Spinal cord (tissue), 10 donors: ENCODE data around the gene PNMA6A. TPM values are rescaled to one million over a fixed set of nuclear protein-coding genes. Genes with fewer than 3 reads are reported as not detected.
"Not testable (repeated sequence)": the region's sequence is repeated elsewhere in the genome, so short reads cannot be mapped to it uniquely, and the experiment has no call there.

Source experiments
- DNase-seq, 6 donors: peaks; one replicate each; pipeline versions ENCODE4 v3.0.0 to v3.0.0-alpha.2; 2013 to 2015; ENCODE audit warnings: low spot score in 6 of 6, low read depth in 4 of 6
- H3K27ac ChIP-seq: one replicate; pipeline ENCODE4 v1.5.1; 2013; ENCODE audit warnings: low read depth, low read length, control low read depth
- H3K27me3 ChIP-seq: one replicate; pipeline ENCODE4 v1.6.1; 2013; ENCODE audit warnings: low read length; ENCODE audit not compliant: control insufficient read depth, insufficient read depth
- H3K36me3 ChIP-seq: one replicate; pipeline ENCODE4 v1.6.1; 2013; ENCODE audit warnings: low read length; ENCODE audit not compliant: control insufficient read depth, insufficient read depth
- H3K4me1 ChIP-seq: one replicate; pipeline ENCODE4 v1.6.1; 2013; ENCODE audit warnings: low read length; ENCODE audit not compliant: control insufficient read depth, insufficient read depth
- H3K4me3 ChIP-seq: one replicate; pipeline ENCODE4 v1.5.1; 2013; ENCODE audit warnings: low read depth, low read length, control low read depth
- H3K9me3 ChIP-seq: one replicate; pipeline ENCODE4 v1.6.1; 2013; ENCODE audit warnings: low read length; ENCODE audit not compliant: control insufficient read depth, insufficient read depth
- WGBS: methylation state at CpG from one replicate; pipeline ENCODE4 v1.1.5; 2013; ENCODE audit warnings: missing lambda C conversion rate; ENCODE audit not compliant: insufficient coverage; 5-methylcytosine and 5-hydroxymethylcytosine counted together
- polyA plus RNA-seq, 2 donors: library from polyadenylated mRNA; unstranded; fragments of 120-200 nt; gene quantifications; one replicate each; pipeline ENCODE4 v1.2.1, GENCODE V29; 2013; ENCODE audit not compliant: insufficient read length in 2 of 2
- total RNA-seq, 2 donors: library from RNA; depleted of rRNA in 1 of 2; stranded (reverse); fragments of 120-200 nt in 1 of 2; fragments of >200 nt in 1 of 2; gene quantifications; one replicate each; pipeline versions ENCODE4 v1.2.3 to v1.2.4, GENCODE V29; 2013 to 2014
- donor health status: healthy.

The PNMA6A gene
- total and polyA plus RNA-seq, 4 donors: 16.3 to 47.1 (median 31.2) TPM

GRCh38 chrX:153055871-153056749, 16.1 kb upstream of the PNMA6A start, which contains the start of gene PNMA3:
Gene PNMA3 (plus strand): TSS chrX:153056470. CDS start chrX:153057056, 586 bp downstream.
- peak within 1 kb of the TSS; percentile 11 for H3K4me3 ChIP-seq
- WGBS: 21% methylated on average over 75 of the region's 80 CpGs
- H3K27me3 ChIP-seq: no peaks in the 10 kb centered on the region
- H3K27ac ChIP-seq: no peak within 1 kb of the TSS
- no peaks in the 10 kb centered on the region for H3K9me3 ChIP-seq
- peaks cover 20% of the 10 kb centered on the region for H3K36me3 ChIP-seq
- H3K4me1 ChIP-seq: peaks cover 33% of the 10 kb centered on the region
- peak in 4 of 6 donors; percentile 12 to 84 (median 42) for DNase-seq

GRCh38 chrX:153057281-153057680, 15.0 kb upstream of the PNMA6A start:
- no peak for DNase-seq
- H3K27me3 ChIP-seq: no peaks in the 10 kb centered on the region
- no peaks in the 10 kb centered on the region for H3K9me3 ChIP-seq
- peaks cover 33% of the 10 kb centered on the region for H3K4me1 ChIP-seq
- WGBS: 63% methylated on average over 11 of the region's 11 CpGs
- H3K4me3 ChIP-seq: no peak overlapping the region
- H3K27ac ChIP-seq: no peak overlapping the region
- H3K36me3 ChIP-seq: peaks cover 20% of the 10 kb centered on the region

GRCh38 chrX:153059191-153060094, 12.8 kb upstream of the PNMA6A start:
- Histone ChIP-seq H3K4me1 (peaks cover 33% of the 10 kb centered on the region), H3K4me3 (no peak overlapping the region), H3K27me3 (no peaks in the 10 kb centered on the region), H3K9me3 (no peaks in the 10 kb centered on the region), H3K36me3 (peaks cover 20% of the 10 kb centered on the region), H3K27ac (no peak overlapping the region)
- 78% methylated on average over 18 of the region's 18 CpGs for WGBS
- DNase-seq: no peak

- Histone ChIP-seq H3K36me3 (peaks cover 20% of the 10 kb centered on the region), H3K27me3 (no peaks in the 10 kb centered on the region), H3K4me3 (no peak overlapping the region), H3K9me3 (no peaks in the 10 kb centered on the region), H3K27ac (no peak overlapping the region), H3K4me1 (peaks cover 33% of the 10 kb centered on the region)
- 66% methylated on average over 6 of the region's 8 CpGs for WGBS
- no peak for DNase-seq
These were observed 12.2 kb upstream of the PNMA6A start for GRCh38 chrX:153060095-153060445.

GRCh38 chrX:153061732-153062131, 10.5 kb upstream of the PNMA6A start:
- no peak overlapping the region for H3K4me3 ChIP-seq
- no peaks in the 10 kb centered on the region for H3K27me3 ChIP-seq
- no peak for DNase-seq
- peaks cover 20% of the 10 kb centered on the region for H3K36me3 ChIP-seq
- H3K4me1 ChIP-seq: peaks cover 24% of the 10 kb centered on the region
- H3K9me3 ChIP-seq: no peaks in the 10 kb centered on the region
- H3K27ac ChIP-seq: no peak overlapping the region
- no CpG with 5 or more reads among the region's 3 CpGs for WGBS

GRCh38 chrX:153063315-153063714, 8.9 kb upstream of the PNMA6A start:
- H3K4me1 ChIP-seq: peaks cover 10% of the 10 kb centered on the region
- H3K27ac ChIP-seq: no peak overlapping the region
- peaks cover 20% of the 10 kb centered on the region for H3K36me3 ChIP-seq
- DNase-seq: no peak
- no peak overlapping the region for H3K4me3 ChIP-seq
- no peaks in the 10 kb centered on the region for H3K27me3 ChIP-seq
- no peaks in the 10 kb centered on the region for H3K9me3 ChIP-seq

- no peaks in the 10 kb centered on the region for H3K9me3 ChIP-seq
- 70% methylated on average over 2 of the region's 2 CpGs for WGBS
- peaks cover 5% of the 10 kb centered on the region for H3K4me1 ChIP-seq
- H3K27ac ChIP-seq: no peak overlapping the region
- DNase-seq: no peak
- no peaks in the 10 kb centered on the region for H3K27me3 ChIP-seq
- no peak overlapping the region for H3K4me3 ChIP-seq
- peaks cover 14% of the 10 kb centered on the region for H3K36me3 ChIP-seq
These were observed 8.2 kb upstream of the PNMA6A start for GRCh38 chrX:153064061-153064460.

GRCh38 chrX:153065389-153065788, 6.9 kb upstream of the PNMA6A start:
- DNase-seq: no peak
- Histone ChIP-seq H3K36me3 (peaks cover under 1% of the 10 kb centered on the region), H3K9me3 (no peaks in the 10 kb centered on the region), H3K4me3 (no peak overlapping the region), H3K27me3 (no peaks in the 10 kb centered on the region), H3K4me1 (no peaks in the 10 kb centered on the region), H3K27ac (no peak overlapping the region)
- WGBS: 82% methylated on average over 6 of the region's 6 CpGs

- H3K4me1 ChIP-seq, H3K36me3 ChIP-seq, H3K4me3 ChIP-seq, H3K27me3 ChIP-seq, DNase-seq, H3K27ac ChIP-seq, H3K9me3 ChIP-seq: not testable (repeated sequence)
- no CpG with 5 or more reads among the region's 12 CpGs for WGBS
These were observed 5.9 kb upstream of the PNMA6A start for GRCh38 chrX:153066402-153066801.
